OCI-LY1 (cell line): ENCODE measurements around the gene MPDU1.

Source experiments
- EZH2 ChIP-seq: fragments of 200-600 bp; sonication (generic), shearing (Covaris generic); IDR thresholded peaks from 2 replicates; pipeline ENCODE4 v1.8.0; 2017; ENCODE audit warnings: borderline replicate concordance, mixed run types, mild to moderate bottlenecking, antibody characterized with exemption, low read length, moderate library complexity, mixed read lengths
- TF ChIP-seq, protein P1 (sequence below): fragments of 200-600 bp; sonication (generic), shearing (Covaris generic); IDR thresholded peaks from 2 replicates; pipeline ENCODE4 v1.5.1; 2017; ENCODE audit warnings: mild to moderate bottlenecking, antibody characterized with exemption, low read length, moderate library complexity, mixed read lengths

DNA sequence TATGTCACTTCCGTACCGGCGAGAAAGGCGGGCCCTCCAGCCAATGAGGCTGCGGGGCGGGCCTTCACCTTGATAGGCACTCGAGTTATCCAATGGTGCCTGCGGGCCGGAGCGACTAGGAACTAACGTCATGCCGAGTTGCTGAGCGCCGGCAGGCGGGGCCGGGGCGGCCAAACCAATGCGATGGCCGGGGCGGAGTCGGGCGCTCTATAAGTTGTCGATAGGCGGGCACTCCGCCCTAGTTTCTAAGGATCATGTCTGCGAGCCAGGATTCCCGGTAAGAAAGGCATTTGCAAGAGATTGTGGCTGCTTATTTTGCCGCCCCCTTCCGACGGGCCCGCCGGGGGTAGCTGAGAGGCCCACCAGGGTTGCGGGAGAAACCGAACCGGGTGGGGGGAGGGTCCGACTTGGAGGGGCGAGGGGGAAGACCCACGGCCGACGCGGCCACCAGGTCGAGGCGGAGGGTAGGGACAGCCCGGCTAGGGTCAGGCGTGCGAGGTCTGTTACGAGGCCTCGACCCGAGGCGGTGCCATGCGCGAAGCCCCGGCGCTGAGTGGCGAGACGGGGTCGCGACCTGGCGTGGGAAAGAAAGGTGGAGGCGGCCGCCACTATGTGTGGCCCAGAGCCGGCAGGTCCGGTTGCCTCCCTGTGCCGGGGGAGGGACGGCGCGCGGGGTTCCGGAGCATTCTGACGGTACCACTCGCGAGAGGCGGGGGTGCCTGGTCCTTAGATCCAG is 10.9 kb upstream of the MPDU1 start:
- TF ChIP-seq EZH2, result no peak
- TF ChIP-seq, protein P1, sequence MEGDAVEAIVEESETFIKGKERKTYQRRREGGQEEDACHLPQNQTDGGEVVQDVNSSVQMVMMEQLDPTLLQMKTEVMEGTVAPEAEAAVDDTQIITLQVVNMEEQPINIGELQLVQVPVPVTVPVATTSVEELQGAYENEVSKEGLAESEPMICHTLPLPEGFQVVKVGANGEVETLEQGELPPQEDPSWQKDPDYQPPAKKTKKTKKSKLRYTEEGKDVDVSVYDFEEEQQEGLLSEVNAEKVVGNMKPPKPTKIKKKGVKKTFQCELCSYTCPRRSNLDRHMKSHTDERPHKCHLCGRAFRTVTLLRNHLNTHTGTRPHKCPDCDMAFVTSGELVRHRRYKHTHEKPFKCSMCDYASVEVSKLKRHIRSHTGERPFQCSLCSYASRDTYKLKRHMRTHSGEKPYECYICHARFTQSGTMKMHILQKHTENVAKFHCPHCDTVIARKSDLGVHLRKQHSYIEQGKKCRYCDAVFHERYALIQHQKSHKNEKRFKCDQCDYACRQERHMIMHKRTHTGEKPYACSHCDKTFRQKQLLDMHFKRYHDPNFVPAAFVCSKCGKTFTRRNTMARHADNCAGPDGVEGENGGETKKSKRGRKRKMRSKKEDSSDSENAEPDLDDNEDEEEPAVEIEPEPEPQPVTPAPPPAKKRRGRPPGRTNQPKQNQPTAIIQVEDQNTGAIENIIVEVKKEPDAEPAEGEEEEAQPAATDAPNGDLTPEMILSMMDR, result no peak
